Endothelial cell of umbilical vein (primary cell): ENCODE data around the gene MYO1E. TPM values are rescaled to one million over a fixed set of nuclear protein-coding genes. Genes with fewer than 3 reads are reported as not detected.

ENCODE experiments used
- BruUV-seq: library from RNA; stranded (reverse); fragments of 400-500 nt; replicated peaks from 2 replicates; lab custom pipeline; 2021; lab: Mats Ljungman, UMichigan
- CTCF ChIA-PET: fragments of 300-600, 350-600 bp; sonication (Branson Sonifier 250); formaldehyde crosslinking; loops from one replicate; lab custom pipeline; 2021; ENCODE audit warnings: antibody characterized with exemption, inconsistent platforms; lab: Charles Lee
- POLR2A ChIA-PET: fragments of 300-600, 350-600 bp; sonication (Branson Sonifier 250); formaldehyde crosslinking; loops from one replicate; lab custom pipeline; 2021; ENCODE audit warnings: antibody characterized with exemption, inconsistent platforms; lab: Charles Lee
- DNase-seq: peaks from one replicate; pipeline ENCODE4 v3.0.0-alpha.2; 2011; ENCODE audit warnings: low read depth, low spot score
- FAIRE-seq: peaks from 2 replicates; lab custom pipeline; 2011; peaks lifted over from hg19 to GRCh38; lab: Jason Lieb, UNC
- H2AFZ ChIP-seq: 2 replicates; pipeline ENCODE4 v1.6.0; 2012; ENCODE audit warnings: low read depth, low read length, control low read depth, inconsistent platforms
- H3K27ac ChIP-seq: 2 replicates; pipeline ENCODE4 v1.5.1; 2011; ENCODE audit warnings: low read depth, mild to moderate bottlenecking, control low read depth, low read length, moderate library complexity; ENCODE audit not compliant: insufficient read depth
- H3K27me3 ChIP-seq, 2 experiments: 2 replicates each; pipeline versions ENCODE4 v1.6.0 to v1.6.1; 2011; ENCODE audit warnings: low read length in 2 of 2, mixed read lengths in 1 of 2; ENCODE audit not compliant: control insufficient read depth in 2 of 2, insufficient read depth in 2 of 2
- H3K36me3 ChIP-seq, 2 experiments: 2 replicates in 1 of 2; 3 replicates in 1 of 2; pipeline ENCODE4 v1.5.1; 2011; ENCODE audit warnings: low read length in 2 of 2, mild to moderate bottlenecking in 1 of 2, moderate library complexity in 1 of 2; ENCODE audit not compliant: control insufficient read depth in 2 of 2, insufficient read depth in 2 of 2; ENCODE audit errors: extremely low read depth in 1 of 2
- H3K4me1 ChIP-seq: 3 replicates; pipeline ENCODE4 v1.5.1; 2011; ENCODE audit warnings: mild to moderate bottlenecking, low read length; ENCODE audit not compliant: control insufficient read depth, insufficient read depth; ENCODE audit errors: extremely low read depth
- H3K4me2 ChIP-seq: 2 replicates; pipeline ENCODE4 v1.6.1; 2011; ENCODE audit warnings: low read length, control low read depth, mixed read lengths; ENCODE audit not compliant: insufficient read depth
- H3K4me3 ChIP-seq, 3 experiments: fragments of 200-600 bp in 1 of 3; sonication (generic), shearing (Covaris generic) in 1 of 3; replicated peaks in 1 of 3; 2 replicates each; pipeline ENCODE4 v1.5.1; 2011 to 2016; ENCODE audit warnings: control low read depth in 3 of 3, low read length in 3 of 3, mild to moderate bottlenecking in 2 of 3, inconsistent platforms in 1 of 3, low read depth in 1 of 3, moderate library complexity in 1 of 3; ENCODE audit not compliant: insufficient read depth in 1 of 3
- H3K79me2 ChIP-seq: 2 replicates; pipeline ENCODE4 v1.6.0; 2012; ENCODE audit warnings: low read length, inconsistent platforms; ENCODE audit not compliant: control insufficient read depth, insufficient read depth
- H3K9ac ChIP-seq: replicated peaks from 2 replicates; pipeline ENCODE3; 2011; ENCODE audit warnings: low read length, control low read depth; ENCODE audit not compliant: insufficient read depth; ENCODE audit errors: extremely low read depth
- H3K9me1 ChIP-seq: replicated peaks from 3 replicates; pipeline ENCODE4 v1.6.0; 2011; ENCODE audit warnings: mild to moderate bottlenecking, low read length; ENCODE audit not compliant: control insufficient read depth, insufficient read depth; ENCODE audit errors: extremely low read depth
- H3K9me3 ChIP-seq: replicated peaks from 2 replicates; pipeline ENCODE4 v1.5.1; 2012; ENCODE audit warnings: low read length, inconsistent platforms; ENCODE audit not compliant: control insufficient read depth, insufficient read depth
- H4K20me1 ChIP-seq: replicated peaks from 2 replicates; pipeline ENCODE3; 2011; ENCODE audit warnings: mild to moderate bottlenecking, low read length; ENCODE audit not compliant: control insufficient read depth, insufficient read depth; ENCODE audit errors: extremely low read depth
- EZH2 ChIP-seq: IDR thresholded peaks from 2 replicates; pipeline ENCODE4 v1.6.1; 2012; ENCODE audit warnings: borderline replicate concordance, low read depth, mild to moderate bottlenecking, moderate library complexity, low read length, inconsistent platforms; ENCODE audit not compliant: severe bottlenecking
- FOS ChIP-seq: IDR thresholded peaks from 2 replicates; pipeline ENCODE4 v1.6.1; 2011; ENCODE audit warnings: mild to moderate bottlenecking, low read length, moderate library complexity, borderline replicate concordance; ENCODE audit not compliant: insufficient read depth
- GATA2 ChIP-seq: IDR thresholded peaks from 2 replicates; pipeline ENCODE4 v1.7.0; 2011; ENCODE audit warnings: low read depth, mild to moderate bottlenecking, moderate library complexity, mixed read lengths, low read length; ENCODE audit not compliant: insufficient read length, insufficient read depth
- JUN ChIP-seq: IDR thresholded peaks from 2 replicates; pipeline ENCODE4 v1.6.1; 2011; ENCODE audit warnings: borderline replicate concordance, low read depth; ENCODE audit not compliant: insufficient read length, insufficient read depth
- MYC ChIP-seq: IDR thresholded peaks from one replicate; pipeline ENCODE4 v1.6.1; 2011; ENCODE audit warnings: mild to moderate bottlenecking, low read depth, low read length
- POLR2A ChIP-seq: IDR thresholded peaks from 2 replicates; pipeline ENCODE4 v1.6.1; 2012; ENCODE audit warnings: low read depth, mild to moderate bottlenecking, control low read depth, low read length
- POLR2AphosphoS5 ChIP-seq: IDR thresholded peaks from 2 replicates; pipeline ENCODE4 v1.6.1; 2012; ENCODE audit warnings: low read depth, mild to moderate bottlenecking, control low read depth, low read length, moderate library complexity; ENCODE audit not compliant: insufficient read depth
- dilution Hi-C: fragments of 300-500 bp; cut with MboI; formaldehyde crosslinking; loops from one replicate; pipeline ENCODE4 v1.15.0; 2019; ENCODE audit warnings: low sequenced_read_pairs; ENCODE audit not compliant: extremely low pct_ligation_motif_present
- intact Hi-C: fragments of 100-400 bp; cut with micrococcal nuclease; formaldehyde crosslinking; loops from one replicate; pipeline ENCODE4 v1.10.0; 2022
- polyA plus RNA-seq, 4 experiments: library from polyadenylated mRNA; depleted of rRNA in 3 of 4; stranded (reverse) in 3 of 4; unstranded in 1 of 4; fragments of >200 nt; gene quantifications; 2 replicates each; pipeline versions ENCODE4 v1.2.1 to v1.2.3, GENCODE V29; 2011 to 2012; ENCODE audit warnings: missing spikeins in 1 of 4
- total RNA-seq: library from RNA; stranded (reverse); gene quantifications from 2 replicates; pipeline ENCODE4 v1.2.3, GENCODE V29; 2021
- TF ChIP-seq, protein P1 (sequence below), 2 donors: IDR thresholded peaks; 1 replicate in 1 of 2; 2 replicates in 1 of 2; pipeline ENCODE4 v1.5.1; 2011; ENCODE audit warnings: low read length in 2 of 2, mild to moderate bottlenecking in 2 of 2, moderate library complexity in 2 of 2, control low read depth in 1 of 2, inconsistent platforms in 1 of 2, low read depth in 1 of 2; ENCODE audit not compliant: insufficient read depth in 1 of 2; ENCODE audit errors: extremely low read depth in 1 of 2
- TF ChIP-seq, protein P2 (sequence below): IDR thresholded peaks from 2 replicates; pipeline ENCODE4 v1.6.1; 2011; ENCODE audit not compliant: insufficient read depth, insufficient read length

MYO1E gene
- total and polyA plus RNA-seq, 2 donors (not counting 3 experiments of a cell fraction or from before 2014, with no cell fraction given): 31.6 to 218 TPM

DNA sequence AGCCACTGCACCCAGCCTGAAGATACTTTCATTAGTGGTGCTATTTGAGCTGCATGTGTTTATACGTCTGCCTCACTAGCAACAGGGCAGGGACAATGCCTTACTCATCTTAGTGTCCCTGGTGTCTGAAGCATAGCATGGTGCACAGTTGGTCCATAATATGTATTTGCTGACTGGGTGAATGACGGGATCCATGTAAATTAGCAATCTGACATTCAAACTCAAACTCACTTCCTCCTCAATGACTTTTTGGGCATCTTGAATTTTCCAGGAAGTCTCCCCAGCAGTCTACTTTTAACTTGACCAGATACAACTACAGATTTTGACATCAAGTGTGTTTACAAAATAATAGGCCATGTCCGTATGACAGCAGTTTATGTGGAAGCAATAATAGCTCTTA lies 169.0 kb downstream of the MYO1E start:
- peaks cover 17 to 28% of the 10 kb centered on the region in 2 experiments for H3K36me3 ChIP-seq
- BruUV-seq: no TSS peak
- no peak overlapping the region for H3K9ac ChIP-seq
- dilution Hi-C loops: no loop called here
- CTCF ChIA-PET: no interaction called here
- DNase-seq (no peak), FAIRE-seq (no peak)
- TF ChIP-seq FOS: no peak
- no peak for TF ChIP-seq JUN
- TF ChIP-seq MYC: no peak
- TF ChIP-seq GATA2: no peak
- no peak for TF ChIP-seq POLR2AphosphoS5
- TF ChIP-seq, protein P1, sequence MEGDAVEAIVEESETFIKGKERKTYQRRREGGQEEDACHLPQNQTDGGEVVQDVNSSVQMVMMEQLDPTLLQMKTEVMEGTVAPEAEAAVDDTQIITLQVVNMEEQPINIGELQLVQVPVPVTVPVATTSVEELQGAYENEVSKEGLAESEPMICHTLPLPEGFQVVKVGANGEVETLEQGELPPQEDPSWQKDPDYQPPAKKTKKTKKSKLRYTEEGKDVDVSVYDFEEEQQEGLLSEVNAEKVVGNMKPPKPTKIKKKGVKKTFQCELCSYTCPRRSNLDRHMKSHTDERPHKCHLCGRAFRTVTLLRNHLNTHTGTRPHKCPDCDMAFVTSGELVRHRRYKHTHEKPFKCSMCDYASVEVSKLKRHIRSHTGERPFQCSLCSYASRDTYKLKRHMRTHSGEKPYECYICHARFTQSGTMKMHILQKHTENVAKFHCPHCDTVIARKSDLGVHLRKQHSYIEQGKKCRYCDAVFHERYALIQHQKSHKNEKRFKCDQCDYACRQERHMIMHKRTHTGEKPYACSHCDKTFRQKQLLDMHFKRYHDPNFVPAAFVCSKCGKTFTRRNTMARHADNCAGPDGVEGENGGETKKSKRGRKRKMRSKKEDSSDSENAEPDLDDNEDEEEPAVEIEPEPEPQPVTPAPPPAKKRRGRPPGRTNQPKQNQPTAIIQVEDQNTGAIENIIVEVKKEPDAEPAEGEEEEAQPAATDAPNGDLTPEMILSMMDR (IDR thresholded peaks at IDR 0.05; ENCODE audit: extremely low read depth in 1 of 2, insufficient read depth in 1 of 2, low read depth in 1 of 2, low read length in 2 of 2): no peak
- TF ChIP-seq, protein P2, sequence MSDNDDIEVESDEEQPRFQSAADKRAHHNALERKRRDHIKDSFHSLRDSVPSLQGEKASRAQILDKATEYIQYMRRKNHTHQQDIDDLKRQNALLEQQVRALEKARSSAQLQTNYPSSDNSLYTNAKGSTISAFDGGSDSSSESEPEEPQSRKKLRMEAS: no peak
- TF ChIP-seq EZH2: no peak
- TF ChIP-seq POLR2A: no peak
- no peak overlapping the region for H3K4me3 ChIP-seq
- no peak overlapping the region for H3K4me2 ChIP-seq
- H3K79me2 ChIP-seq: no peaks in the 10 kb centered on the region
- no peaks in the 10 kb centered on the region for H3K9me1 ChIP-seq
- no peaks in the 10 kb centered on the region for H3K9me3 ChIP-seq
- no peaks in the 10 kb centered on the region for H3K27me3 ChIP-seq
- H3K4me1 ChIP-seq: peaks cover 8% of the 10 kb centered on the region
- intact Hi-C loops: no loop called here
- POLR2A ChIA-PET: no interaction called here
- no peak overlapping the region for H2AFZ ChIP-seq
- H4K20me1 ChIP-seq: no peaks in the 10 kb centered on the region
- no peak overlapping the region for H3K27ac ChIP-seq
